SK-N-SH (cell line): ENCODE data around the gene PCARE. TPM values are rescaled to one million over a fixed set of nuclear protein-coding genes. Genes with fewer than 3 reads are reported as not detected.

Experiments used
- CTCF ChIA-PET: fragments of 300-600, 350-600 bp; formaldehyde crosslinking; extraction: SDS; loops from one replicate; lab custom pipeline; 2021; lab: Yijun Ruan, JAX
- POLR2A ChIA-PET: fragments of 350-600 bp; sonication (Branson Sonifier 250); formaldehyde crosslinking; extraction: SDS; loops from one replicate; lab custom pipeline; 2020; ENCODE audit warnings: antibody characterized with exemption, inconsistent platforms; lab: Yijun Ruan, JAX
- DNase-seq: peaks from one replicate; pipeline ENCODE4 v3.0.0; 2012
- H2AFZ ChIP-seq: fragments of 200-600 bp; sonication (generic); 2 replicates; pipeline ENCODE4 v1.8.1; 2016; ENCODE audit warnings: antibody characterized with exemption, mild to moderate bottlenecking, low read depth
- H3F3A ChIP-seq: fragments of 200-600 bp; sonication (generic); replicated peaks from 2 replicates; pipeline ENCODE3; 2016; ENCODE audit warnings: antibody characterized with exemption, mild to moderate bottlenecking; ENCODE audit not compliant: insufficient read depth
- H3K27ac ChIP-seq, 2 experiments: fragments of 200-500 bp in 1 of 2; fragments of 200-600 bp in 1 of 2; sonication (Bioruptor generic) in 1 of 2; sonication (generic), shearing (Covaris generic) in 1 of 2; 2 replicates each; pipeline versions ENCODE4 v1.5.1 to v1.6.1; 2014 to 2016; ENCODE audit warnings: low read depth in 2 of 2, inconsistent platforms in 1 of 2, low read length in 1 of 2, mild to moderate bottlenecking in 1 of 2, mixed read lengths in 1 of 2
- H3K27me3 ChIP-seq: fragments of 200-600 bp; sonication (generic), shearing (Covaris generic); 2 replicates; pipeline ENCODE4 v1.6.1; 2016; ENCODE audit warnings: mixed run types; ENCODE audit not compliant: insufficient read depth
- H3K36me3 ChIP-seq, 2 experiments: fragments of 200-500 bp in 1 of 2; fragments of 200-600 bp in 1 of 2; sonication (Bioruptor generic) in 1 of 2; sonication (generic) in 1 of 2; replicated peaks in 1 of 2; 2 replicates each; pipeline versions ENCODE3 to v1.5.1; 2014 to 2016; ENCODE audit warnings: low read length in 1 of 2, mild to moderate bottlenecking in 1 of 2; ENCODE audit not compliant: insufficient read depth in 2 of 2, control insufficient read depth in 1 of 2
- H3K4me1 ChIP-seq, 2 experiments: fragments of 200-500 bp in 1 of 2; fragments of 200-600 bp in 1 of 2; sonication (Bioruptor generic) in 1 of 2; sonication (generic), shearing (Covaris generic) in 1 of 2; 2 replicates each; pipeline versions ENCODE4 v1.5.1 to v1.6.1; 2014 to 2016; ENCODE audit warnings: low read depth in 1 of 2, low read length in 1 of 2, mixed run types in 1 of 2; ENCODE audit not compliant: insufficient read depth in 2 of 2, control insufficient read depth in 1 of 2
- H3K4me2 ChIP-seq: fragments of 200-600 bp; sonication (generic), shearing (Covaris generic); 2 replicates; pipeline ENCODE4 v1.6.1; 2017; ENCODE audit warnings: mixed run types
- H3K4me3 ChIP-seq, 2 experiments: fragments of 200-500 bp in 1 of 2; fragments of 200-600 bp in 1 of 2; sonication (Bioruptor generic) in 1 of 2; sonication (generic), shearing (Covaris generic) in 1 of 2; 2 replicates each; pipeline versions ENCODE4 v1.5.1 to v1.8.1; 2014 to 2016; ENCODE audit warnings: low read depth in 2 of 2, inconsistent platforms in 1 of 2, low read length in 1 of 2, mild to moderate bottlenecking in 1 of 2, mixed read lengths in 1 of 2, moderate library complexity in 1 of 2
- H3K79me2 ChIP-seq: fragments of 200-600 bp; sonication (generic); 2 replicates; pipeline ENCODE4 v1.8.1; 2017; ENCODE audit warnings: mild to moderate bottlenecking; ENCODE audit not compliant: insufficient read depth
- H3K9ac ChIP-seq: fragments of 200-600 bp; sonication (generic); 2 replicates; pipeline ENCODE4 v1.6.1; 2017; ENCODE audit warnings: mixed run types
- H3K9me2 ChIP-seq: fragments of 200-600 bp; sonication (generic); 2 replicates; pipeline ENCODE4 v1.6.1; 2017; ENCODE audit warnings: mixed run types
- H3K9me3 ChIP-seq: fragments of 200-600 bp; sonication (generic); 2 replicates; pipeline ENCODE4 v1.6.1; 2017; ENCODE audit warnings: mixed run types, mild to moderate bottlenecking, moderate library complexity
- H4K20me1 ChIP-seq: fragments of 200-600 bp; sonication (generic); 2 replicates; pipeline ENCODE4 v1.6.1; 2017; ENCODE audit warnings: mild to moderate bottlenecking, mixed run types; ENCODE audit not compliant: insufficient read depth
- ELF1 ChIP-seq: IDR thresholded peaks from 2 replicates; pipeline ENCODE4 v1.4.0; 2012
- EP300 ChIP-seq, 2 experiments: IDR thresholded peaks; 2 replicates each; pipeline versions ENCODE4 v1.4.0 to v1.6.1; 2012; ENCODE audit warnings: borderline replicate concordance in 1 of 2, low read depth in 1 of 2, low read length in 1 of 2
- EZH2phosphoT487 ChIP-seq: fragments of 200-600 bp; sonication (generic); IDR thresholded peaks from 2 replicates; pipeline ENCODE4 v1.6.1; 2017; ENCODE audit warnings: low read depth, mixed run types, mild to moderate bottlenecking, antibody characterized with exemption, moderate library complexity, borderline replicate concordance
- FOSL2 ChIP-seq: IDR thresholded peaks from 2 replicates; pipeline ENCODE4 v1.4.0; 2012; ENCODE audit warnings: low read depth, mild to moderate bottlenecking, moderate library complexity, borderline replicate concordance
- FOXJ3 ChIP-seq: sonication (generic); formaldehyde crosslinking; IDR thresholded peaks from 2 replicates; pipeline ENCODE4 v1.5.1; 2020; ENCODE audit warnings: mild to moderate bottlenecking, missing genetic modification reagents
- FOXM1 ChIP-seq: IDR thresholded peaks from 2 replicates; pipeline ENCODE4 v1.4.0; 2012; ENCODE audit warnings: low read depth, mild to moderate bottlenecking
- GABPA ChIP-seq: IDR thresholded peaks from 2 replicates; pipeline ENCODE4 v1.4.0; 2012; ENCODE audit warnings: low read depth, mild to moderate bottlenecking
- GATA2 ChIP-seq: sonication (generic); formaldehyde crosslinking; IDR thresholded peaks from 2 replicates; pipeline ENCODE4 v1.5.0; 2020; ENCODE audit warnings: mild to moderate bottlenecking, missing genetic modification reagents
- MEF2A ChIP-seq: IDR thresholded peaks from 2 replicates; pipeline ENCODE4 v1.4.0; 2012; ENCODE audit warnings: low read depth, borderline replicate concordance
- POLR2AphosphoS5 ChIP-seq: IDR thresholded peaks from 2 replicates; pipeline ENCODE4 v1.6.1; 2012; ENCODE audit warnings: low read depth, low read length
- RCOR1 ChIP-seq: fragments of 150-350 bp; IDR thresholded peaks from 2 replicates; pipeline ENCODE4 v1.6.1; 2017; ENCODE audit warnings: antibody characterized with exemption, low read length
- RFX5 ChIP-seq: IDR thresholded peaks from 2 replicates; pipeline ENCODE4 v1.6.1; 2012; ENCODE audit warnings: mild to moderate bottlenecking, improper control_type of control experiment, low read length
- RXRA ChIP-seq: IDR thresholded peaks from 2 replicates; pipeline ENCODE4 v1.4.0; 2012; ENCODE audit warnings: low read depth, mild to moderate bottlenecking, borderline replicate concordance
- SIN3A ChIP-seq: IDR thresholded peaks from 2 replicates; pipeline ENCODE4 v1.6.1; 2012; ENCODE audit warnings: low read depth, mild to moderate bottlenecking, low read length, moderate library complexity, borderline replicate concordance
- SMC3 ChIP-seq: IDR thresholded peaks from 2 replicates; pipeline ENCODE4 v1.6.1; 2012; ENCODE audit warnings: low read depth, low read length, improper control_type of control experiment
- USF2 ChIP-seq: fragments of 150-350 bp; IDR thresholded peaks from 2 replicates; pipeline ENCODE4 v1.6.1; 2017; ENCODE audit warnings: antibody characterized with exemption, low read length, low read depth, borderline replicate concordance
- ZBTB33 ChIP-seq: IDR thresholded peaks from 2 replicates; pipeline ENCODE4 v1.4.0; 2012; ENCODE audit warnings: low read depth, borderline replicate concordance
- WGBS: methylation state at CpG from one replicate; pipeline ENCODE4 v1.1.6; 2017; ENCODE audit warnings: low lambda C conversion rate; 5-methylcytosine and 5-hydroxymethylcytosine counted together
- polyA plus RNA-seq, 3 experiments: library from polyadenylated mRNA; depleted of rRNA; stranded (reverse); fragments of >200 nt; gene quantifications; 2 replicates each; pipeline ENCODE4 v1.2.3, GENCODE V29; 2012
- TF ChIP-seq, protein P1 (sequence below): fragments of 150-350 bp; IDR thresholded peaks from 2 replicates; pipeline ENCODE4 v1.6.1; 2016; ENCODE audit warnings: mild to moderate bottlenecking, low read depth, low read length
- TF ChIP-seq, protein P2 (sequence below): fragments of 200-600 bp; sonication (generic); IDR thresholded peaks from 2 replicates; pipeline ENCODE4 v1.6.1; 2017; ENCODE audit warnings: antibody characterized with exemption, mild to moderate bottlenecking, moderate library complexity

PCARE gene
- polyA plus RNA-seq, 1 of the 3 experiments (the other 2 are of a cell fraction): not detected

DNA sequence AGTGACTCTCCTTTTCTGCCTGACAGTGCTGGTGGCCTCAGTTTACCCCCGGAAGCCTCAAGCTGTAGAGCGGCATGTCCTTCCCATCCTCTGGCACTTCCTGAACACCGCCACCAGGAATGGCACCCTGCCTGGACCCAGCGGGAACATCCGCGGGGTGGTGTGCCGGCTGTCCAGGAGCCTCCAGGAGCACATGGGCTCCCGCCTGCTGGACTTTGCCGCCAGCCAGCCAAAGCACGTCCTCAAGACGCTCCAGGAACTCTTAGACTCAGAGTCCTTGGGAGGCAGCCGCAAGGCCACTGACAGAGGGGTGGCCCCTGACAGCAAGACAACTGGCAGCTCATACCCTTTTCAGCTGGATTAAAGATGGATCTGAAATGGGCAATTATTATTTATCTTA, 22.6 kb downstream of the PCARE start:
- POLR2A ChIA-PET: no interaction called here
- no peak for DNase-seq
- H3K9me3 ChIP-seq: no peaks in the 10 kb centered on the region
- H4K20me1 ChIP-seq: no peaks in the 10 kb centered on the region
- no peak overlapping the region for H3K9ac ChIP-seq
- no peaks in the 10 kb centered on the region for H3F3A ChIP-seq
- H3K4me1 ChIP-seq: peaks cover 0 to 32% of the 10 kb centered on the region in 2 experiments; a peak in 2 of 4 replicates
- H3K9me2 ChIP-seq: no peaks in the 10 kb centered on the region
- no peak overlapping the region for H3K4me2 ChIP-seq
- H2AFZ ChIP-seq: no peak overlapping the region
- TF ChIP-seq EP300 (IDR thresholded peaks at IDR 0.05; ENCODE audit: borderline replicate concordance in 1 of 2, low read depth in 1 of 2, low read length in 1 of 2) (no peak), FOXM1 (no peak), RXRA (no peak), POLR2AphosphoS5 (no peak), SIN3A (no peak), MEF2A (no peak), RFX5 (no peak), GABPA (no peak), SMC3 (no peak), GATA2 (CRISPR knock-in tag) (no peak)
- TF ChIP-seq, protein P1, sequence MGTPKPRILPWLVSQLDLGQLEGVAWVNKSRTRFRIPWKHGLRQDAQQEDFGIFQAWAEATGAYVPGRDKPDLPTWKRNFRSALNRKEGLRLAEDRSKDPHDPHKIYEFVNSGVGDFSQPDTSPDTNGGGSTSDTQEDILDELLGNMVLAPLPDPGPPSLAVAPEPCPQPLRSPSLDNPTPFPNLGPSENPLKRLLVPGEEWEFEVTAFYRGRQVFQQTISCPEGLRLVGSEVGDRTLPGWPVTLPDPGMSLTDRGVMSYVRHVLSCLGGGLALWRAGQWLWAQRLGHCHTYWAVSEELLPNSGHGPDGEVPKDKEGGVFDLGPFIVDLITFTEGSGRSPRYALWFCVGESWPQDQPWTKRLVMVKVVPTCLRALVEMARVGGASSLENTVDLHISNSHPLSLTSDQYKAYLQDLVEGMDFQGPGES: no peak
- WGBS: 92% methylated on average over 9 of the region's 12 CpGs
- CTCF ChIA-PET: interaction anchor here (2.8 kb wide), 1 partner anchor 93 kb away, joined by 7 read pairs; no protein-coding TSS in a partner anchor
- peaks cover 5% of the 10 kb centered on the region; the same call in 1 of the 2 replicates for H3K27me3 ChIP-seq
- no peaks in the 10 kb centered on the region for H3K79me2 ChIP-seq
- no peak overlapping the region for H3K4me3 ChIP-seq
- no peaks in the 10 kb centered on the region for H3K36me3 ChIP-seq
- H3K27ac ChIP-seq: no peak overlapping the region

DNA sequence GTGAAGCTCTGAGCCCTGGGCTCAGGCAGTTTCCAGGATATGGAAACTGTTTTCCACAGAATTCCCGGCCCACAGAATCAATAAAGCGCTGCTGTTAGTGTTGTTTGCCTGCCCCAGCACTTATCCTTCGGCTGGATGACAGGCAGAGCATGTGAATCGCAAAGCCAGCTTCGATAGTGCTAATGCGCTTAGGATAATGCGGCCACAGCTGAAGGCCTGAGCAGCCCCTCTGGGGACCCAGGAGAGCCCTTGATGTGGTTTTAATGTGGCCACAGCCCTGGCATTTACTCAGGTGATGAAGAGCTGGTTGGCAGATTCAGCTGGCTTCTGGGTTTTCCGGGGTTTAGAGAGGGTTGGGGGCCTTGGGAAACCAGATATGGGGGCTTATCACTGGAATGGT, 23.7 kb downstream of the PCARE start:
- peaks cover 0 to 29% of the 10 kb centered on the region in 2 experiments; a peak in 2 of 4 replicates for H3K4me1 ChIP-seq
- WGBS: 73% methylated on average over 8 of the region's 8 CpGs
- H3K27ac ChIP-seq: no peak overlapping the region
- H3K79me2 ChIP-seq: no peaks in the 10 kb centered on the region
- H3K9me2 ChIP-seq: no peaks in the 10 kb centered on the region
- no peak overlapping the region for H3K9ac ChIP-seq
- DNase-seq: no peak
- H3F3A ChIP-seq: no peaks in the 10 kb centered on the region
- H2AFZ ChIP-seq: no peak overlapping the region
- H4K20me1 ChIP-seq: no peaks in the 10 kb centered on the region
- ChIA-PET POLR2A (no interaction called here), CTCF (interaction anchor here (1.1 to 2.8 kb wide), 2 partner anchors 56 to 92 kb away, joined by 3 to 7 read pairs; no protein-coding TSS in a partner anchor)
- H3K9me3 ChIP-seq: no peaks in the 10 kb centered on the region
- no peak overlapping the region for H3K4me3 ChIP-seq
- peaks cover 5% of the 10 kb centered on the region; the same call in 1 of the 2 replicates for H3K27me3 ChIP-seq
- no peaks in the 10 kb centered on the region for H3K36me3 ChIP-seq
- TF ChIP-seq ELF1 (no peak), EZH2phosphoT487 (no peak), SMC3 (no peak), FOSL2 (no peak), USF2 (no peak), FOXJ3 (CRISPR knock-in tag) (no peak), POLR2AphosphoS5 (no peak), GABPA (no peak), ZBTB33 (no peak), RCOR1 (no peak)
- TF ChIP-seq, protein P2, sequence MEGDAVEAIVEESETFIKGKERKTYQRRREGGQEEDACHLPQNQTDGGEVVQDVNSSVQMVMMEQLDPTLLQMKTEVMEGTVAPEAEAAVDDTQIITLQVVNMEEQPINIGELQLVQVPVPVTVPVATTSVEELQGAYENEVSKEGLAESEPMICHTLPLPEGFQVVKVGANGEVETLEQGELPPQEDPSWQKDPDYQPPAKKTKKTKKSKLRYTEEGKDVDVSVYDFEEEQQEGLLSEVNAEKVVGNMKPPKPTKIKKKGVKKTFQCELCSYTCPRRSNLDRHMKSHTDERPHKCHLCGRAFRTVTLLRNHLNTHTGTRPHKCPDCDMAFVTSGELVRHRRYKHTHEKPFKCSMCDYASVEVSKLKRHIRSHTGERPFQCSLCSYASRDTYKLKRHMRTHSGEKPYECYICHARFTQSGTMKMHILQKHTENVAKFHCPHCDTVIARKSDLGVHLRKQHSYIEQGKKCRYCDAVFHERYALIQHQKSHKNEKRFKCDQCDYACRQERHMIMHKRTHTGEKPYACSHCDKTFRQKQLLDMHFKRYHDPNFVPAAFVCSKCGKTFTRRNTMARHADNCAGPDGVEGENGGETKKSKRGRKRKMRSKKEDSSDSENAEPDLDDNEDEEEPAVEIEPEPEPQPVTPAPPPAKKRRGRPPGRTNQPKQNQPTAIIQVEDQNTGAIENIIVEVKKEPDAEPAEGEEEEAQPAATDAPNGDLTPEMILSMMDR: no peak
- no peak overlapping the region for H3K4me2 ChIP-seq
